Measurements from ENCODE around the gene IPO13.

Gene IPO13

DNA sequence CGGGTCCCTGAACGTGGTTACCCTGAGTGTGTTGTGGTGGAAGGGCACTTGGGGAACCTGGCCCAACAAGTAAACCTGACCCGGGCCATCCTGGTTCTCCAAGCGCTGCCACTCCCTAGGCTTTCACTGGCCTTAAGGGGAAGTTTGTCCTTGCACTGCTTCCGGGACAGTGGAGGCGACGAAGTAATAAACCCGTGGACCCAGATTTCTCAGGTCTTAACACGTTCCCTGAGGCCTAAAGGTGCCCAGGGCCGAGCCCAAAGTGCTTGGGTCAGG is 44.4 kb downstream of the IPO13 start:
- no peak for DNase-seq

- peak; percentile 81 to 91 (median 88) for DNase-seq
These were observed 44.9 kb downstream of the IPO13 start, which contains the start of gene CCDC24 for GRCh38 chr1:43991476-43992231. TSS of gene CCDC24 (plus strand) at chr1:43991599. CDS start at chr1:43991879, 280 bp downstream.

DNA sequence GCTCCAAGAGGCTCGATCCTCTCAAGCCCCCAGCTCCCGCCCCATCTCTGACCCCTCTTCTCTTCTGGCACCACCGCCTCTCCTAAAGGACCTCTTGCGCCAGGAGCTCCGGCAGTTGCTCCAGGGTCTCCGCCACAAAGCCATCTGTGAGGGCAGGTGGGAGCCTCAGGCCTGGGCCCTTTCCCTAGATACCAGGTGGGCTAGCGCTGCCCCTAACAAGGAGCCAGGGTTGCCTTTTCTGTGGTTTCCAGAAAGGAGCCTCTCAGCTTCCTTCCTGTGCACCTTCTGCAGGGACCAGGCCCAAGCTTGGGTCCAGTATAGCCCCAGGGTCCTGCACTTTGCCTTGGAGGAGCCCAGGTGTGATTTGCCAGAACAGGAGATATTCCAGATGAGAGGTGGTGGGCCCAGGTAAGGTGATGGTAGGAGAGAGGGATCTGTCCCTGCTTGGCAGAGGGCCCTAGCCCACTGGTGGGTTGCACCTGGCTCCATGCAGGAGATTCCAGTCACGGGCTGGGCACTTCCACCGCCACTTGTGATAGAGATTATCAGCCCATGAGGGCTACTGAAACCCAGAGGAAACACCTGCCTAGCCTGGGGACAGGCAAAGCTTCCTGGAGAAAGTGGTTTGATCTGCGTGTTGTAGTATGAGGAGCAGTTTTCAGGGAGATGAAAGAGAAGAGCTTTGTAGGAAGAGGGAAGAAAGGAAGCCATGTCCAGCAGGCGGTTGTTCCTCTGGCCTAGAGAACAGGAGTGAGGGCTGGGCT is 45.7 kb downstream of the IPO13 start:
- no peak for DNase-seq

DNA sequence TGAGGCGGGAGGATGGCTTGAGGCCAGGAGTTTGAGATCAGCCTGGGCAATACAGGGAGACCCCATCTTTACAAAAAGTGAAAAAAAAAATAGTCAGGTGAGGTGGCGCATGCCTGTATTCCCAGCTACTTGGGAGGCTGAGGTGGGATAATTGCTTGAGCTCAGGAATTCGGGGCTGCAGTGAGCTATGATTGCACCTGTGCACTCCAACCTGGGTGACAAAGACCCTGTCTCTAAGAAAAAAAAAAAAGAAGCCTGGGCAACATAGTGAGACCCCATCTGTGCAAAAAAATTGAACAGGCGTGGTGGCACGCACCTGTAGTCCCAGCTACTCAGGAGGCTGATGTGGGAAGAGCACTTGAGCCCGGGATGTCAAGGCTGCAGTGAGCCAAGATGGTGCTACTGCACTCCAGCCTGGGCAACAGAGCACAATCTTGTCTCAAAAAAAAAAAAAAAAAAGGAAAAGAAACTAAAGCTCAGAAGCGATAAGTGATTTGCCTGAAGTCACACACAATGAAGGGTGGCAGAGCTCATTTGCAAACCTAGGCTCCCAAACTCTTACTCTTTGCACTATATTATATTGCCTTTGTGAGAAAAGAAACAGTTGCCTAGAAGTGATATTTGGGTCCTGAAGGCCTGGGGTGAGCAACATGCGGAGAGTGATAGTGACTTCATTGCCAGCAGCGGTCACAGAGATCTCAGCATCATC is 46.6 kb downstream of the IPO13 start:
- DNase-seq: no peak

- DNase-seq: no peak
These were observed 47.3 kb downstream of the IPO13 start for GRCh38 chr1:43994071-43994470.

- peak in 3 of 4 experiments; percentile 18 to 33 (median 20) for DNase-seq
These were observed 48.3 kb downstream of the IPO13 start for GRCh38 chr1:43994794-43995790.

GRCh38 chr1:43995984-43996732 is 49.4 kb downstream of the IPO13 start:
- DNase-seq: no peak

DNA sequence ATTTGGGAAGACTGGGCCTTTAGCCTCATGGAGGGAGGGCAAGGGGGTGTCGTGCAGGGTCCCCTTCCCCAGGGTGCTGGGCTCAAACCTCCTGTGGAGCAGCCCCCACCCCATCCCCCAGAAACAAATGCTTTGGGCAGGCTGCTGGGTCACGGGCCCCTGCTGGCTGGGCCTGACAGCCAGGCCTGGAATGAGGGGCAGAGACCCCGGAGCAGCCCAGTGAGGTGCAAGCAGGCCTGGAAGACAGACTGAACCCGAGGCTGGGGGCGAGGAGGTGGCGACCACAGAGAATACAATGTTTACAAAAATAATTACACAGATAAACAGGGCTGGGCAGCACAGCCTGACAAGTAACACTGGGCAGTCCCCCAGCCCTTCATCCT is 50.0 kb downstream of the IPO13 start:
- DNase-seq: no peak

DNA sequence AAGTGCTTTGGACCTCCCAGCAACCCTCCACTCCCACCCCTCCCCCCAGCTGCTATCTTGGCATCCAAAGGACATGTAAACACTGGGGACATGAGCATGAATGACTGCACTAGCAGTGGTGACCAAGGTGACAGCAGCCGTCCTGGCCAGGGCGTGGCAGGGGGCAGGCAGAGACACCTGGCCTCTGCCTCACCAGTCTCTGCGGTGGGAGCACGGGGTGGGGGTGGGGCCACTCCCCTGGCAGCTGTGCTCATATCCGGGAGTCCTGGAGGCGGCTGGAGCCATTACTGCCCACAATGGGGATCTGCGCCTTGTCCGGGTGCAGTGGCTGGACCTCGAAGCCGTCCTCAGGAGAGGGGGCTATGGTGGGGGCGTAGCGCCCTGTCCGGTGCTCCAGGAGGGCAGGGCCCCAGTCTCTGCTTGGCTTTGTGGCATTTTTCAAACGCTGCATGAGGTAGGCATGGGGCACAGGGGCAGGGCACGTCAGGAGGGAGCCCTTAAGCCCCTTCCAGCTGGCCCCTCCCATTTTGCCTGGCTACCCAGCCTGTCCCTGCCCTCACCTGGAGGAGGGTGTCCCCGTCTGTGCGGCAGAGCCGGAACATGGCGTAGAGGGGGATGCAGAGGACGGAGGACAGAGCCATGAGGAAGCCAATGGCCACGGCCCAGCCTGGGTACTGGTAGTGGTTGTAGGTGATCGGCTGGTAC is 50.7 kb downstream of the IPO13 start:
- no peak for DNase-seq

GRCh38 chr1:43998000-43998378 is 51.2 kb downstream of the IPO13 start:
- DNase-seq: no peak

DNA sequence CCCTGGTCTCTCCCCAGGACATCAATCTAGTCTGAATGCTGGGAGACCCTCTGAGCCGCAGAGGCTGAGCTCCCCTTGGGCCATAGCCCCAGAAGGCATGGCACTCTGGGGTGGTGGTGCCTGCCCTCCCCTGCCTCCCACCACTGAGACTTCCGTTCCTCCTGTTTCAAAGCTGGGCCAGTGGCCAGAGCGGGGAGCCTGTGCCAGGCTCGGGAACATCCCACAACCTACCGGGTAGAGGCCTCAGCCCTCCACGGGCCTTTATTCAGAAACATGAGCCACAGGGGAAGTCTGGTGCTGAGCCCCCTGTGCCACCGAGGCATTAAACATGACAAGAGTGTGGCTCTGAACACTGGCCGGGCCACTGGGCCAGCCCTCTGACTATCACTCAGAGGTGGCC is 52.7 kb downstream of the IPO13 start:
- no peak for DNase-seq

DNA sequence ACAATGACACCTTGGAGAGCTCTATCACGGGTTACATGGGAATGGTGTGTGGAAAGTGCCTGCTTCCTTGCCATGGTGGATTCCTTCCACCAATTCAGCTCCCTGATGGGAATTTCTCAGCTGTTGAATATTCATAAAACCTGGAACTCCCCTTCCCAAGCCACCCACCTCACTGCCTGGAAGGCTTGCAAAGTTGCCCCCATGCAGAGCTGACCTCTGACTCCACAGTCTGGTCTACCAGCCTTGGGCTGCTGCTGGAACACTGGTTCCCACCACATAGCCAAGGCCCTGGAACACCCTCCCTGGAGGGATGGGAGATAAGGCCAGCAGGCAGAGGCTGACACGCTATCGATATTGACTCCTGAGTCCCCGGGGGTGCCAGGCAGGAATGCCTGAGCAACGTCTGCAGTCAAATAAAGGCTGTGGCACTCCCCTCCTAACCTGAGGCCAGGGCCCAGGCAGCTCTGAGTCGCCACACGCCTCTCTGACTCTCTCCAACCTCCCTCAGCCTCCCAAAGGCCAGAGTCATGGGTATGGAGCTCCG is 53.4 kb downstream of the IPO13 start:
- DNase-seq: no peak

GRCh38 chr1:44002165-44002564 is 55.4 kb downstream of the IPO13 start:
- DNase-seq: no peak

DNA sequence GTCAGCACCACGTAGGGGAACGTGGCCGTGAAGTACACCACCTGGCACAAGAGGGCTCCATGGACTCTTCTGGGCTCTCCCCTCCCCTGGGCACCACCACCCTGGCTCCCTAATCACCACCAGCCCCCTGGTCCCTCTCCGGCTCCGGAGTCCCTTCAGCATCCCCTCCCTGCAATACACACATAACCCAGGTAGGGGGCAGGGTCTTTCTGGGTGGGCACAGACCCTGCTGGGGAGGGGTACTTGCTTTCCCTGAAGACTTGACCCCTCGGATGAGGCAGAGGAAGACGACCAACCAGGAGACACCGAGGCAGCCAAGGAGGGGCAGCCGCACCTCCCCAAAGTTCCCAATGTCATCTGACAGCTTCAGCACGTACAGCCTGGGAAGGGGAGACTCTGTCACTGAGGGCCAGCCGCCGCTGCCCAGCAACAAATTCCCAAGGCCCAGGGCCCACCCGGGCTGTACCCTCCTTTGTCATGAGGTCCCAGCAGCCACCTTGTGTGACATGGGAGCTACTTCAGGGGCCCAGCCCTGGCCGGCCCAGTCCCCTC is 55.9 kb downstream of the IPO13 start:
- DNase-seq: no peak

- DNase-seq: no peak
These were observed 61.5 kb downstream of the IPO13 start for GRCh38 chr1:44008259-44008658.

DNA sequence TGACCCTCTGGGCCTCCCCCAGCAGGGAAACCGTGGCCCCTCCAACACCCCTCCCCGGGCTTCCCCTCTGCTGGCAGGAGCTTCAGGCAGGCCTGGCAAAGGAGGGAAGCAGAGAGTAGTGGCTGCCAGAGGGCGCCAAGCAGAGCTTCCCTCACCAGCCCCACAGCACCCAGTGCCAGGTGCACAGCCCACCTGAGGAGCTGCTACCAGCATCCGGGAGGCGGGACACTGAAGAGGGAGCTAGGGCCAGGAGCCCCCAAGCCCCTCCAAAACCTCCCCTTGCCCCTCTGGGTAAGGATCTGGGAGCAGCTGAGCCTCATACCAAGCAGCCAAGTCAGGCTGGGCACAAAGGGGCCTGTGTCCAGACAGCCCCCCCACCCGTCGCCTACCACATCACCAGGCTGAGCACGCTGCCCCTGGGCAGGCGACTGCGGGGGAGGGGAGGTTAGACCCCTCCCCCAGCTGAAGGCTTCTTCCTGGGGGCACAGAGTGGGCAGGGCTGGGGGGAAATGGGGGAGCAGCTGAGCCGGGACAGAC is 64.3 kb downstream of the IPO13 start:
- no peak for DNase-seq

DNA sequence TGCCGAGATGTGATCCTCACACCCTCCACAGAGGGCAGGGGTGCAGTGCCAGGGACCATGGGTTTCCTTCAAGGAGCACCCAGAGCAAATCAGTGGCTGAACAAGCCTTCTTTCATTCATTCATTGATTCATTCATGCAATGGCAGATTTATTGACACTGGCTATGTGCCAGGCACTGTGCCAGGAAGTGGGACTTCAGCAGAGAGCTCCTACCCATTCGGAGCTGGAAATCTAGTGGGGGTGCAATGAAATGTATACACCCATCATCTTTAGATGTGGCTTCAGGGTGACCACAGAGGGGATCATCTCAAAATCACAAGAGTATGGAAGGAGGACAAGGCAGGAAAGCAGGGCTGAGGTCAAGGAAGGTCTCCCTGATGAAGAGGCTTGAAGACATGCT is 65.7 kb downstream of the IPO13 start:
- DNase-seq: no peak

DNA sequence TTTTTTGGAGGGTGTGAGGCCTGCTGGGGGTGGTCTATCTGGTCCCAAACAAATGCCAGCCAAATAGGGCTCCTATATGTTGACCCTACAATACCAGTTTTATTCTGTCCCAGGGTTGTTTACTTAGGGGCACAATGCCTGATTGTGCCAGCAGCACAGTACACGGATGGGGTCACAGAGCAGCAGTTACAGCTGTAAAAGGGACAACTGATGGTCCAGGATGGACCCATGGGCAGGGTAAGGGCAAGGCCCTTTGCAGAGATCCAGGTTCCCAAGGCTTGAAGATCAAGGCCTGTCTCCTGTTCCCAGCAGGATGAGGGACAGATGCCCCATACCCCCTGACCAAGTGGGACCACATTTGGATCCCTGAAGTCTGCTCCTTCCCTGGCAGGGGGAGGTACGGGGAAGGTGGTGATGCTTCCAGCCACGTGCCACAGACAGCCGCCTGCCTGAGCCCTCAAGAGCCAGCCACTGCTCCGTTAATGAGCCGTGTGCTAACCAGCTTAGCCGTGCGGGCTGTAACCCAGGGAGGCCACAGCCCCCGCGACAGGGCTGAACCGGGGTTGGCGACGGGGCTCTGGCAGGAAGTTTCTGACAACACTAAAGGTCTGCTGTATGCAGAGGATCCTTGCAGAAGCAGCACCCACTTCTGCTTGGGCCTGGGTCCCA is 66.3 kb downstream of the IPO13 start:
- no peak for DNase-seq

- no peak for DNase-seq
These were observed 67.2 kb downstream of the IPO13 start for GRCh38 chr1:44013949-44014348.
